ENCODE measurements around the gene STRADA. TPM values are rescaled to one million over a fixed set of nuclear protein-coding genes. Genes with fewer than 3 reads are reported as not detected.

STRADA gene
- total RNA-seq, 3 donors from 2014 or later (not counting 1 experiment from before 2014, with no cell fraction given) = 72.6 to 83.1 (median 78.2) TPM

- no peak overlapping the region for H3K27ac Mint-ChIP-seq
- Histone ChIP-seq H3K9me3 (ENCODE audit: control insufficient read depth, insufficient read depth, low read length) (no peaks in the 10 kb centered on the region), H3K4me1 (ENCODE audit: control insufficient read depth, insufficient read depth, low read length) (no peaks in the 10 kb centered on the region), H3K27me3 (ENCODE audit: control insufficient read depth, insufficient read depth, low read length) (no peaks in the 10 kb centered on the region), H3K4me3 (ENCODE audit: low read length) (no peak overlapping the region), H3K27ac (ENCODE audit: low read length) (no peak overlapping the region), H3K36me3 (ENCODE audit: control insufficient read depth, insufficient read depth, low read length) (peaks cover 63% of the 10 kb centered on the region)
- no peak for TF ChIP-seq CTCF (IDR thresholded peaks at IDR 0.05)
- H3K36me3 Mint-ChIP-seq = peaks cover 19% of the 10 kb centered on the region
- no peak overlapping the region for H3K4me3 Mint-ChIP-seq
- intact Hi-C loops (cut with micrococcal nuclease) = no loop called here
- peaks cover 7 to 13% of the 10 kb centered on the region in 2 donors for H3K4me1 Mint-ChIP-seq
- no peak for ATAC-seq
- H3K27me3 Mint-ChIP-seq (ENCODE audit: low read depth in 2 of 2) = no peaks in the 10 kb centered on the region
- no peaks in the 10 kb centered on the region for H3K9me3 Mint-ChIP-seq
- 93% methylated on average over 2 of the region's 3 CpGs for WGBS (ENCODE audit: insufficient coverage)
- no peak for DNase-seq
Measured at GRCh38 chr17:63754046-63754445, 12.4 kb upstream of the STRADA start.

- TF ChIP-seq CTCF (IDR thresholded peaks at IDR 0.05) = no peak
- Histone ChIP-seq H3K4me1 (ENCODE audit: control insufficient read depth, insufficient read depth, low read length) (no peaks in the 10 kb centered on the region), H3K4me3 (ENCODE audit: low read length) (no peak overlapping the region), H3K36me3 (ENCODE audit: control insufficient read depth, insufficient read depth, low read length) (peaks cover 60% of the 10 kb centered on the region), H3K27me3 (ENCODE audit: control insufficient read depth, insufficient read depth, low read length) (no peaks in the 10 kb centered on the region), H3K27ac (ENCODE audit: low read length) (no peak overlapping the region), H3K9me3 (ENCODE audit: control insufficient read depth, insufficient read depth, low read length) (no peaks in the 10 kb centered on the region)
- Mint-ChIP-seq H3K4me3 (no peak overlapping the region), H3K27me3 (ENCODE audit: low read depth in 2 of 2) (no peaks in the 10 kb centered on the region), H3K36me3 (peaks cover 19% of the 10 kb centered on the region), H3K4me1 (peaks cover 7 to 13% of the 10 kb centered on the region in 2 donors), H3K27ac (peak overlapping the region; percentile 35 to 45), H3K9me3 (no peaks in the 10 kb centered on the region)
- intact Hi-C loops (cut with micrococcal nuclease) = no loop called here
- DNase-seq = no peak
- WGBS (ENCODE audit: insufficient coverage) = 80% methylated on average over 1 of the region's 1 CpG
- ATAC-seq = peak in 1 of 3 donors; percentile 46
Measured at GRCh38 chr17:63753215-63753614, 11.6 kb upstream of the STRADA start.

GRCh38 chr17:63752707-63753106 lies 11.1 kb upstream of the STRADA start:
- Histone ChIP-seq H3K4me3 (ENCODE audit: low read length) (no peak overlapping the region), H3K27ac (ENCODE audit: low read length) (no peak overlapping the region), H3K27me3 (ENCODE audit: control insufficient read depth, insufficient read depth, low read length) (no peaks in the 10 kb centered on the region), H3K9me3 (ENCODE audit: control insufficient read depth, insufficient read depth, low read length) (no peaks in the 10 kb centered on the region), H3K4me1 (ENCODE audit: control insufficient read depth, insufficient read depth, low read length) (no peaks in the 10 kb centered on the region), H3K36me3 (ENCODE audit: control insufficient read depth, insufficient read depth, low read length) (peaks cover 57% of the 10 kb centered on the region)
- H3K27ac Mint-ChIP-seq = peak overlapping the region; percentile 35 to 45
- TF ChIP-seq CTCF (IDR thresholded peaks at IDR 0.05) = no peak
- H3K9me3 Mint-ChIP-seq = no peaks in the 10 kb centered on the region
- intact Hi-C loops (cut with micrococcal nuclease) = no loop called here
- no peak for ATAC-seq
- H3K4me1 Mint-ChIP-seq = peaks cover 7 to 13% of the 10 kb centered on the region in 2 donors
- no peak overlapping the region for H3K4me3 Mint-ChIP-seq
- 87% methylated on average over 1 of the region's 1 CpG for WGBS (ENCODE audit: insufficient coverage)
- H3K27me3 Mint-ChIP-seq (ENCODE audit: low read depth in 2 of 2) = no peaks in the 10 kb centered on the region
- H3K36me3 Mint-ChIP-seq = peaks cover 19% of the 10 kb centered on the region
- DNase-seq = no peak

- no peak overlapping the region for H3K4me3 ChIP-seq (ENCODE audit: low read length)
- Mint-ChIP-seq H3K4me1 (peaks cover 7 to 13% of the 10 kb centered on the region in 2 donors), H3K27me3 (ENCODE audit: low read depth in 2 of 2) (no peaks in the 10 kb centered on the region), H3K36me3 (peaks cover 19% of the 10 kb centered on the region), H3K27ac (peak overlapping the region; percentile 83 to 86), H3K4me3 (peak overlapping the region; percentile 71), H3K9me3 (no peaks in the 10 kb centered on the region)
- H3K36me3 ChIP-seq (ENCODE audit: control insufficient read depth, insufficient read depth, low read length) = peaks cover 59% of the 10 kb centered on the region
- no peaks in the 10 kb centered on the region for H3K27me3 ChIP-seq (ENCODE audit: control insufficient read depth, insufficient read depth, low read length)
- TF ChIP-seq CTCF (IDR thresholded peaks at IDR 0.05) = no peak
- intact Hi-C loops (cut with micrococcal nuclease) = no loop called here
- ATAC-seq (peak; percentile 68 to 77 (median 70)), DNase-seq (peak in 1 of 2 donors; percentile 63)
- peak overlapping the region; percentile 17 for H3K27ac ChIP-seq (ENCODE audit: low read length)
- no peaks in the 10 kb centered on the region for H3K9me3 ChIP-seq (ENCODE audit: control insufficient read depth, insufficient read depth, low read length)
- 6% methylated on average over 8 of the region's 8 CpGs for WGBS (ENCODE audit: insufficient coverage)
- H3K4me1 ChIP-seq (ENCODE audit: control insufficient read depth, insufficient read depth, low read length) = no peaks in the 10 kb centered on the region
Measured at GRCh38 chr17:63751806-63752205, 10.2 kb upstream of the STRADA start.

All from natural killer cell (primary cell).